ENCODE data around the gene NAA38.

- TF ChIP-seq CTCF (IDR thresholded peaks at IDR 0.05) (no peak), POLR2A (IDR thresholded peaks at IDR 0.05) (no peak)
Observed at GRCh38 chr17:7881276-7882054, 24.1 kb upstream of the NAA38 start.

All from thyroid gland (tissue), 4 donors.